Lower lobe of right lung (tissue), 2 donors: ENCODE data around the gene MOCS3. TPM values are rescaled to one million over a fixed set of nuclear protein-coding genes. Genes with fewer than 3 reads are reported as not detected.
A peak's percentile ranks its signal among the peaks of the same experiment; 100 is the strongest.

ENCODE experiments used
- ATAC-seq, 2 donors: fragments of 200-7000 bp; cut with Tn5 transposase; one replicate each; pipeline ENCODE4 v1.9.1; 2020 to 2022; ENCODE audit warnings: mild to moderate bottlenecking in 2 of 2, moderate library complexity in 2 of 2
- DNase-seq: peaks from one replicate; pipeline ENCODE4 v3.0.0-alpha.2; 2020
- H3K27ac ChIP-seq: fragments of 200-600 bp; one replicate; pipeline ENCODE4 v1.8.0; 2022
- H3K27me3 ChIP-seq: fragments of 200-600 bp; one replicate; pipeline ENCODE4 v1.8.0; 2022; ENCODE audit warnings: low read depth
- H3K36me3 ChIP-seq: fragments of 200-600 bp; one replicate; pipeline ENCODE4 v1.8.0; 2022; ENCODE audit warnings: mild to moderate bottlenecking
- H3K4me1 ChIP-seq: fragments of 200-600 bp; one replicate; pipeline ENCODE4 v1.8.0; 2022
- H3K4me3 ChIP-seq: fragments of 200-600 bp; one replicate; pipeline ENCODE4 v1.8.0; 2022; ENCODE audit warnings: mild to moderate bottlenecking
- H3K9me3 ChIP-seq: fragments of 200-600 bp; one replicate; pipeline ENCODE4 v1.8.0; 2022
- intact Hi-C: fragments of 100-400 bp; cut with DNase I; formaldehyde crosslinking; loops from one replicate; pipeline ENCODE4 v1.11.0; 2022
- long read RNA-seq: library from polyadenylated mRNA; unstranded; transcript quantifications from one replicate; pipeline ENCODE4 v2.0.0, GENCODE V29; 2021
- total RNA-seq: library from RNA; stranded (reverse); fragmentation: NEBNext Ultra II Directional; extraction: Animal tissue kit (Norgen Biotek cat#: 25700); gene quantifications from one replicate; pipeline ENCODE4 v1.2.1, GENCODE V29; 2021
- TF ChIP-seq, protein P1 (sequence below): fragments of 200-600 bp; IDR thresholded peaks from one replicate; pipeline ENCODE4 v1.8.0; 2022; ENCODE audit warnings: antibody characterized with exemption, mild to moderate bottlenecking
- donor health status: DM: no; HTN: yes; CAD: no; lungs with severe emphysema.

Gene MOCS3, protein sequence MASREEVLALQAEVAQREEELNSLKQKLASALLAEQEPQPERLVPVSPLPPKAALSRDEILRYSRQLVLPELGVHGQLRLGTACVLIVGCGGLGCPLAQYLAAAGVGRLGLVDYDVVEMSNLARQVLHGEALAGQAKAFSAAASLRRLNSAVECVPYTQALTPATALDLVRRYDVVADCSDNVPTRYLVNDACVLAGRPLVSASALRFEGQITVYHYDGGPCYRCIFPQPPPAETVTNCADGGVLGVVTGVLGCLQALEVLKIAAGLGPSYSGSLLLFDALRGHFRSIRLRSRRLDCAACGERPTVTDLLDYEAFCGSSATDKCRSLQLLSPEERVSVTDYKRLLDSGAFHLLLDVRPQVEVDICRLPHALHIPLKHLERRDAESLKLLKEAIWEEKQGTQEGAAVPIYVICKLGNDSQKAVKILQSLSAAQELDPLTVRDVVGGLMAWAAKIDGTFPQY
- total RNA-seq = 4.7 TPM
- long read RNA-seq, full-length matches to known transcripts = 24 of 24 reads
- long read RNA-seq, partial matches to known transcripts = 0 of 24 reads
- long read RNA-seq, other reads (novel, unspliced or antisense) = 0 of 24 reads

DNA sequence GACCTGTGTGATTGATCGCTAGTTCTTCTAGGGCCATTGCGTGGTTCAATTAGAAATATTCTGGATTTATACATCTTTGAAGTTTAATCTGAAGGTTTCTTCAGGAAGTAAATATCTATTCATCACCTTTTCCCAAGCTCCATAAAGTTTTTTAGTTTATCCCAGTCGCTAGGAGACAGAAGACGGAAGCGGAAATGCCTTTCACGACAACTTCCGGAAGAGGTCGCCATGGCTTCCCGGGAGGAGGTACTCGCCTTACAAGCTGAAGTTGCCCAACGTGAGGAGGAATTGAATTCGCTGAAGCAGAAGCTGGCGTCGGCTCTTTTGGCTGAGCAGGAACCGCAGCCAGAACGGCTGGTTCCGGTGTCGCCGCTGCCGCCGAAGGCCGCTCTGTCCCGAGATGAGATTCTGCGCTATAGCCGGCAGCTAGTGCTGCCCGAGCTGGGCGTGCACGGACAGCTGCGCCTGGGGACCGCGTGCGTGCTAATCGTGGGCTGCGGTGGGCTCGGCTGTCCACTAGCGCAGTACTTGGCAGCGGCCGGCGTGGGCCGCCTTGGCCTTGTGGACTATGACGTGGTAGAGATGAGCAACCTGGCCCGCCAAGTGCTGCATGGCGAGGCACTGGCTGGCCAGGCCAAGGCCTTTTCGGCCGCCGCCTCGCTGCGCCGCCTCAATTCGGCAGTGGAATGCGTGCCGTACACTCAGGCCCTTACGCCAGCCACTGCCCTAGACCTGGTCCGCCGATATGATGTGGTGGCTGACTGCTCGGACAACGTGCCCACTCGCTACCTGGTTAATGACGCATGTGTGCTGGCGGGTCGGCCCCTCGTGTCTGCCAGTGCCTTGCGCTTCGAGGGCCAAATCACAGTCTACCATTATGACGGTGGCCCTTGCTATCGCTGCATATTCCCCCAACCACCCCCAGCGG is at the start of gene MOCS3:
Gene MOCS3 (plus strand): TSS at position 204 of the 928 bp plus-strand sequence. CDS start 25 bp downstream, at position 229.
- peaks cover 23% of the 10 kb centered on the region for H3K36me3 ChIP-seq
- TF ChIP-seq, protein P1, sequence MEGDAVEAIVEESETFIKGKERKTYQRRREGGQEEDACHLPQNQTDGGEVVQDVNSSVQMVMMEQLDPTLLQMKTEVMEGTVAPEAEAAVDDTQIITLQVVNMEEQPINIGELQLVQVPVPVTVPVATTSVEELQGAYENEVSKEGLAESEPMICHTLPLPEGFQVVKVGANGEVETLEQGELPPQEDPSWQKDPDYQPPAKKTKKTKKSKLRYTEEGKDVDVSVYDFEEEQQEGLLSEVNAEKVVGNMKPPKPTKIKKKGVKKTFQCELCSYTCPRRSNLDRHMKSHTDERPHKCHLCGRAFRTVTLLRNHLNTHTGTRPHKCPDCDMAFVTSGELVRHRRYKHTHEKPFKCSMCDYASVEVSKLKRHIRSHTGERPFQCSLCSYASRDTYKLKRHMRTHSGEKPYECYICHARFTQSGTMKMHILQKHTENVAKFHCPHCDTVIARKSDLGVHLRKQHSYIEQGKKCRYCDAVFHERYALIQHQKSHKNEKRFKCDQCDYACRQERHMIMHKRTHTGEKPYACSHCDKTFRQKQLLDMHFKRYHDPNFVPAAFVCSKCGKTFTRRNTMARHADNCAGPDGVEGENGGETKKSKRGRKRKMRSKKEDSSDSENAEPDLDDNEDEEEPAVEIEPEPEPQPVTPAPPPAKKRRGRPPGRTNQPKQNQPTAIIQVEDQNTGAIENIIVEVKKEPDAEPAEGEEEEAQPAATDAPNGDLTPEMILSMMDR = no peak
- no peaks in the 10 kb centered on the region for H3K27me3 ChIP-seq
- intact Hi-C loops = no loop called here
- no peaks in the 10 kb centered on the region for H3K9me3 ChIP-seq
- peak within 1 kb of the TSS; percentile 90 for H3K27ac ChIP-seq
- peak; percentile 86 for DNase-seq
- ATAC-seq = peak; percentile 90 to 95
- peak within 1 kb of the TSS; percentile 93 for H3K4me3 ChIP-seq
- peaks cover 57% of the 10 kb centered on the region for H3K4me1 ChIP-seq

DNA sequence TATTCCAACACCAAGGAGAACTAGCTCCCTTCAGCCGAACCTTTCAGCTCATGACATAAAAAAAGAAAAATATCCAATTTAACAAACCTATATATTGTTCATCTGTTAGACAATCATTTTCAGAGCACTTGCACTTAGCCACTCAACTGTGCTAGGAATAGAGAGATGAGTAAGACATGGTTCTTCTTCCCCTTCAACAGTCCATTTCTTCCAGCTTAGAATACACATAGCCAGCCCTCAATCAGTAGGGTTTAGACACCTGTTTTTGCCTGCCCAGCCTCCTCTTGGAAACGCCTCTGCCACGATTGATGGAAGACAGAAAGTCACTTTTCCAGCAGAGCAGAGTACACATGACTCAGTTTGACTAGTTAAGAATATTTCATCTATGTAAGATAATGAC is 49.2 kb upstream of the MOCS3 start:
- no peaks in the 10 kb centered on the region for H3K36me3 ChIP-seq

DNA sequence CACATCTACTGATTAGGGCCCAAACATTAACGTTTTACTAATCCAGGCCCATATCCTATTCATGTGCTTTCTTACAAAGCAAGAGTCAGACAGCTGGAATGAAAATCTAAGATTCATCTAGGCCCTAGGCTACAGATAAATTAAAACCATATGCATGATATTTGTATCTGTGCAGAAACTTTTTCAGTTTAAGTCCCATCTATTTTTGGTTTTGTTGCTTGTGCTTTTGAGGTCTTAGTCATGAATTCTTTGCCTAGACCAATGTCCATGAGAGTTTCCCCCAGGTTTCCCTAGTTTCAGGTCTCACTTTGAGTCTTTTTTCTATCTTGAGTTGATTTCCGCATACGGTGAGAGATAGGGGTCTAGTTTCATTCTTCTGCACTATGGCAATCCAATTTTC is 47.6 kb upstream of the MOCS3 start:
- Histone ChIP-seq H3K27ac (no peak overlapping the region), H3K4me1 (peaks cover 66% of the 10 kb centered on the region), H3K9me3 (no peaks in the 10 kb centered on the region), H3K4me3 (no peak overlapping the region), H3K27me3 (no peaks in the 10 kb centered on the region), H3K36me3 (no peaks in the 10 kb centered on the region)
- TF ChIP-seq, protein P1 = no peak
- DNase-seq = no peak
- intact Hi-C loops = no loop called here
- no peak for ATAC-seq

More for the DNA sequence above, 49.2 kb upstream of the MOCS3 start:
- H3K27ac ChIP-seq = no peak overlapping the region
- TF ChIP-seq, protein P1 = no peak
- H3K27me3 ChIP-seq = no peaks in the 10 kb centered on the region
- no peak overlapping the region for H3K4me3 ChIP-seq
- H3K4me1 ChIP-seq = peaks cover 59% of the 10 kb centered on the region
- H3K9me3 ChIP-seq = no peaks in the 10 kb centered on the region
- ATAC-seq (no peak), DNase-seq (no peak)
- intact Hi-C loops = no loop called here

DNA sequence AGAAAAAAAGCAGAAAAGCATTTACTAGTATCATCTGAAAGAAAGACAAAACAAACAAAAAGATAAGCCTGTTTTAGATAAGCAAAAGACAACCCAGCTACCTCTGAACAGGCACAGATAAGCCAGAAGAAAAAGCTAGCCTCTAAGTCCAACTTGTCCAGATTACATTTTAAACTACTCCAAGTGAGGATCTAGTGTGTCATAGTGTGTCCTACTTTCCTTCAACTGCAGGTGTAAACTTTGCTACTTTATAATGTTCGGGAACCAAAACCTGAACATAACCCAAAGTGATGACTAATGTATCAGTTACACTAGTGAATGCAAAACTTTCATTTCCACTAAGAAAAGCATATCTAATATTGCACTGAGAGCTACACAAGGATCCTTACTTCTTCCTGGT is 46.9 kb upstream of the MOCS3 start:
- H3K36me3 ChIP-seq = no peaks in the 10 kb centered on the region
- H3K4me1 ChIP-seq = peaks cover 66% of the 10 kb centered on the region
- H3K4me3 ChIP-seq = no peak overlapping the region
- DNase-seq (no peak), ATAC-seq (no peak)
- TF ChIP-seq, protein P1 = no peak
- no peaks in the 10 kb centered on the region for H3K9me3 ChIP-seq
- H3K27ac ChIP-seq = no peak overlapping the region
- intact Hi-C loops = no loop called here
- no peaks in the 10 kb centered on the region for H3K27me3 ChIP-seq

DNA sequence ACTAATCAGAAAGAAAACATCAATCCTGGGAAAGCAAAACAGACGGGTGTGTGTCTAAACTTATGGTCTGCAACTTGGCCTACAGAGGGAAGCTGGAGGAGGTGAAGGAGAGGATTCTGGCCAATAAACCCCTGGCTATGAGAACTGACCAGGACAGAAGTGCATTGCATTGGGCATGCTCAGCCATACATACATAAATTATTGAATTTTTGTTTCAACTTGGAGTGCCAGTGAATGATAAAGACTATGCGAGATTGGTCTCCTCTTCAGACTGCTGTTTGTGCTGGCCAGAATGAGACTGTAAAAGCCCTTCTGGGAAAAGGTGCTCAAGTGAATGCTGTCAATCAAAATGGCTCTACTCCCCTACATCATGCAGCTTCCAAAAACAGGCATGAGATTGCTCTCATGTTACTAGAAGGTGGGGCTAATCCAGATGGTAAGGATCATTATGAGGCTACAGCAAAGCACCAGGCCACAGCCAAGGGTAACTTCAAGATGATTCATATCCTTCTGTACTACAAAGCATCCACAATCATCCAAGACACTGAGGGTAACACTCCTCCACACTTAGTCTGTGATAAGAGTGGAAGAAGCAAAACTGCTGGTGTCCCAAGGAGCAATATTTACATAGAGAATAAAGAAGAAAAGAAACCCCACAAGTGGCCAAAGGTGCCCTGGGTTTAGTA is 44.8 kb upstream of the MOCS3 start:
- no peak overlapping the region for H3K4me3 ChIP-seq
- H3K27me3 ChIP-seq = no peaks in the 10 kb centered on the region
- ATAC-seq (peak in 1 of 2 donors; percentile 38), DNase-seq (no peak)
- no peaks in the 10 kb centered on the region for H3K36me3 ChIP-seq
- H3K9me3 ChIP-seq = no peaks in the 10 kb centered on the region
- H3K27ac ChIP-seq = no peak overlapping the region
- TF ChIP-seq, protein P1 = no peak
- intact Hi-C loops = no loop called here
- H3K4me1 ChIP-seq = peaks cover 77% of the 10 kb centered on the region
